ENCODE results near the gene SEMA3A. TPM values are rescaled to one million over a fixed set of nuclear protein-coding genes. Genes with fewer than 3 reads are reported as not detected.
"Not testable (repeated sequence)": the region's sequence is repeated elsewhere in the genome, so short reads cannot be mapped to it uniquely, and the experiment has no call there.

SEMA3A gene
- polyA plus RNA-seq, 1 donor from 2014 or later = 22.8 TPM

DNA sequence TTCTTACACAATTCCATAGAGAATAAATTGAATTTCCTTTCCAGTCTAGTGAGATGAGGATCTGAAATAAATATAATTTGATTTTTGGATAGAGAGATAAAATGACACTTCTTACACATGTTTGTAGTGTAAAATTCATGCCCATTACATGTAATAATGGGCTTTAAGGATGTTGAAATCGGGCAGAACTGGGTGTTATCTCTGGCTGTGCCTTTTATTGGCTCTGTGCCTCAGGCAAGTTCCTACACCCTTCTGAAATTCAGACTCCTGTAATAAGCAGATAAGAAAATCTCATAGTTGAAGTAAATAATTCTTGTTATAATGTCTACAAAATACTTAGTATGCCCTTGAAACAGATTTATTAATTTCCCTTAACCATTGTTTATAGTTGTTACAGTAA lies 125.6 kb downstream of the SEMA3A start:
- no peak overlapping the region for H3K4me2 ChIP-seq (ENCODE audit: low read length)
- no peaks in the 10 kb centered on the region for H3K36me3 ChIP-seq (ENCODE audit: insufficient read depth, low read length)
- no peaks in the 10 kb centered on the region for H3K9me2 ChIP-seq (ENCODE audit: insufficient read depth, low read length)
- H3K27me3 ChIP-seq (ENCODE audit: insufficient read depth, low read depth, low read length) = no peaks in the 10 kb centered on the region
- no peaks in the 10 kb centered on the region for H4K20me1 ChIP-seq (ENCODE audit: insufficient read depth)
- H3K9me3 ChIP-seq (ENCODE audit: low read length) = no peaks in the 10 kb centered on the region
- H3K9ac ChIP-seq (ENCODE audit: low read length) = no peak overlapping the region
- no peaks in the 10 kb centered on the region for H3F3A ChIP-seq (ENCODE audit: insufficient read depth, low read length, poor library complexity, severe bottlenecking)
- H3K27ac ChIP-seq (ENCODE audit: low read length) = no peak overlapping the region
- no peaks in the 10 kb centered on the region for H3K79me2 ChIP-seq (replicated peaks; ENCODE audit: insufficient read depth, low read length)
- no peak for TF ChIP-seq SMC3 (conservative IDR thresholded peaks at IDR 0.05; ENCODE audit: poor library complexity)
- no peak for TF ChIP-seq REST (IDR thresholded peaks at IDR 0.05; ENCODE audit: borderline replicate concordance)
- no peak for TF ChIP-seq CTCF (IDR thresholded peaks at IDR 0.05; ENCODE audit: poor library complexity, severe bottlenecking)
- H2AFZ ChIP-seq (ENCODE audit: low read depth, low read length) = no peak overlapping the region
- H3K4me3 ChIP-seq (ENCODE audit: low read length) = no peak overlapping the region

GRCh38 chr7:84062489-84062901 lies 132.1 kb downstream of the SEMA3A start:
- H3K9ac ChIP-seq (ENCODE audit: low read length); H3K27ac ChIP-seq (ENCODE audit: low read length); H3K4me3 ChIP-seq (ENCODE audit: low read length); H3K79me2 ChIP-seq (replicated peaks; ENCODE audit: insufficient read depth, low read length); H3K36me3 ChIP-seq (ENCODE audit: insufficient read depth, low read length); H3K9me2 ChIP-seq (ENCODE audit: insufficient read depth, low read length); H4K20me1 ChIP-seq (ENCODE audit: insufficient read depth); H3F3A ChIP-seq (ENCODE audit: insufficient read depth, low read length, poor library complexity, severe bottlenecking); H3K9me3 ChIP-seq (ENCODE audit: low read length); H3K27me3 ChIP-seq (ENCODE audit: insufficient read depth, low read depth, low read length); H3K4me2 ChIP-seq (ENCODE audit: low read length); H2AFZ ChIP-seq (ENCODE audit: low read depth, low read length): not testable (repeated sequence)

DNA sequence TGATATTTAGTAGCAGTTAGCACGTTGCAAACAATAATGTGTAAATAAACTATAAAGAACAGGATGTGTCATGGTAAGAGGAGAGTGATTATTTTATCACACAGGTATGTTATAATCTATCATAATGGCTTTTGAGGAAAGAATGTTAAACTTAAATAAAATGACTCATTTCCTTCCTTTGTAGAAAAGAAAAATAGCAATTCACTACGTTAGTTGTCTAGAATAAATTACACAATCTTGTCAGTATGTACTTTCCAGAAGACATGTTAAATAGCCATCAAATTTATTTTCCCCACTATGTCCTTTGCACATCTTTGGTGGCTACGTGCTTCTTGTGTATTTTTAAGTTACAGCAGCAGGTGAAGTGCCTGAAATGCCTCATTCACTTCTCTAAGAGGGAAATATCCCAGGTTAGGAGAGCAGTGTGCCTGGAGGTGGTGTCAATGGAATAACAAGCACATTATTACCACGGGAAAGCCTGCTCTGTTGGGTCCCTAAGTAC lies 133.8 kb downstream of the SEMA3A start:
- Histone ChIP-seq H3K27me3 (ENCODE audit: insufficient read depth, low read depth, low read length) (no peaks in the 10 kb centered on the region), H3K4me2 (ENCODE audit: low read length) (no peak overlapping the region), H3K4me3 (ENCODE audit: low read length) (no peak overlapping the region), H3F3A (ENCODE audit: insufficient read depth, low read length, poor library complexity, severe bottlenecking) (no peaks in the 10 kb centered on the region), H3K9me3 (ENCODE audit: low read length) (no peaks in the 10 kb centered on the region), H4K20me1 (ENCODE audit: insufficient read depth) (no peaks in the 10 kb centered on the region), H3K79me2 (replicated peaks; ENCODE audit: insufficient read depth, low read length) (no peaks in the 10 kb centered on the region), H3K27ac (ENCODE audit: low read length) (no peak overlapping the region), H2AFZ (ENCODE audit: low read depth, low read length) (no peak overlapping the region), H3K9ac (ENCODE audit: low read length) (no peak overlapping the region), H3K9me2 (ENCODE audit: insufficient read depth, low read length) (no peaks in the 10 kb centered on the region), H3K36me3 (ENCODE audit: insufficient read depth, low read length) (no peaks in the 10 kb centered on the region)
- TF ChIP-seq MXI1 (conservative IDR thresholded peaks at IDR 0.05; ENCODE audit: poor library complexity, severe bottlenecking) (no peak), CTCF (IDR thresholded peaks at IDR 0.05; ENCODE audit: poor library complexity, severe bottlenecking) (no peak), EP300 (conservative IDR thresholded peaks at IDR 0.05; ENCODE audit: poor library complexity, severe bottlenecking) (no peak), POLR2AphosphoS5 (IDR thresholded peaks at IDR 0.05) (no peak), RAD21 (conservative IDR thresholded peaks at IDR 0.05) (no peak), EZH2 (IDR thresholded peaks at IDR 0.05; ENCODE audit: borderline replicate concordance, insufficient read depth, low read length, poor library complexity, severe bottlenecking) (no peak), REST (IDR thresholded peaks at IDR 0.05; ENCODE audit: borderline replicate concordance) (no peak), TAF1 (IDR thresholded peaks at IDR 0.05; ENCODE audit: low read depth) (no peak), SMC3 (conservative IDR thresholded peaks at IDR 0.05; ENCODE audit: poor library complexity) (no peak)

All from neural cell (in vitro differentiated cells).